Panc1 (cell line): ENCODE results near the gene ARID5A. TPM values are rescaled to one million over a fixed set of nuclear protein-coding genes. Genes with fewer than 3 reads are reported as not detected.

ENCODE experiments used
- ATAC-seq: fragments of 200-7000 bp; cut with Tn5 transposase; 2 replicates; pipeline ENCODE4 v1.9.1; 2020; ENCODE audit warnings: mild to moderate bottlenecking, moderate library complexity
- BruUV-seq: library from RNA; stranded (reverse); fragments of 400-500 nt; replicated peaks from 2 replicates; lab custom pipeline; 2021; lab: Mats Ljungman, UMichigan
- CTCF ChIA-PET: fragments of 300-600 bp; sonication (Branson Sonifier 250); formaldehyde crosslinking; loops from one replicate; lab custom pipeline; 2022; ENCODE audit warnings: antibody characterized with exemption; lab: Charles Lee
- POLR2A ChIA-PET: fragments of 300-600 bp; sonication (Branson Sonifier 250); formaldehyde crosslinking; loops from one replicate; lab custom pipeline; 2022; ENCODE audit warnings: antibody characterized with exemption; lab: Charles Lee
- DNase-seq: peaks from one replicate; pipeline ENCODE4 v3.0.0-alpha.2; 2010; ENCODE audit warnings: low read depth, low spot score
- H3K27ac ChIP-seq: 2 replicates; pipeline ENCODE4 v1.5.1; 2011; ENCODE audit warnings: mild to moderate bottlenecking, low read length, inconsistent platforms
- H3K27me3 ChIP-seq: fragments of 200-500 bp; sonication (Bioruptor generic); 2 replicates; pipeline ENCODE4 v1.6.0; 2014; ENCODE audit warnings: low read length, inconsistent platforms; ENCODE audit not compliant: control insufficient read depth, insufficient read depth
- H3K36me3 ChIP-seq: fragments of 200-500 bp; sonication (Bioruptor generic); 2 replicates; pipeline ENCODE4 v1.5.1; 2014; ENCODE audit warnings: inconsistent platforms, mild to moderate bottlenecking, low read length, moderate library complexity; ENCODE audit not compliant: control insufficient read depth, insufficient read depth
- H3K4me1 ChIP-seq: 2 replicates; pipeline ENCODE4 v1.5.1; 2011; ENCODE audit warnings: inconsistent platforms, mild to moderate bottlenecking, low read length, moderate library complexity; ENCODE audit not compliant: control insufficient read depth, insufficient read depth
- H3K4me3 ChIP-seq, 2 experiments: 2 replicates each; pipeline ENCODE4 v1.5.1; 2011 to 2012; ENCODE audit warnings: low read depth in 2 of 2, low read length in 2 of 2, mild to moderate bottlenecking in 2 of 2, inconsistent platforms in 1 of 2, moderate library complexity in 1 of 2
- H3K9me3 ChIP-seq: fragments of 200-500 bp; sonication (Bioruptor generic); 2 replicates; pipeline ENCODE4 v1.5.1; 2014; ENCODE audit warnings: low read depth, mild to moderate bottlenecking, inconsistent platforms, low read length, moderate library complexity; ENCODE audit not compliant: control insufficient read depth, insufficient read depth
- POLR2AphosphoS5 ChIP-seq: IDR thresholded peaks from 2 replicates; pipeline ENCODE4 v1.6.1; 2012; ENCODE audit warnings: mild to moderate bottlenecking, low read depth, low read length, moderate library complexity
- SIN3A ChIP-seq: IDR thresholded peaks from 2 replicates; pipeline ENCODE4 v1.6.1; 2012; ENCODE audit warnings: low read depth, mild to moderate bottlenecking, low read length, moderate library complexity, borderline replicate concordance; ENCODE audit not compliant: insufficient read depth
- TCF7L2 ChIP-seq: IDR thresholded peaks from 2 replicates; pipeline ENCODE4 v1.6.1; 2011; ENCODE audit warnings: mild to moderate bottlenecking, low read depth, low read length, inconsistent platforms
- in situ Hi-C: cut with HindIII; loops from 2 replicates; pipeline ENCODE4 v1.10.0; 2016; ENCODE audit warnings: low sequenced_read_pairs, low pct_unique_long_range_greater_than_20kb
- intact Hi-C: fragments of 100-400 bp; cut with micrococcal nuclease; formaldehyde crosslinking; loops from one replicate; pipeline ENCODE4 v1.10.0; 2022; ENCODE audit not compliant: unreplicated experiment
- total RNA-seq: library from RNA; stranded (reverse); gene quantifications from one replicate; pipeline ENCODE4 v1.2.1, GENCODE V29; 2021; ENCODE audit not compliant: unreplicated experiment
- TF ChIP-seq, protein P1 (sequence below): fragments of 450-650 bp; IDR thresholded peaks from 2 replicates; pipeline ENCODE4 v1.5.1; 2017; ENCODE audit warnings: mild to moderate bottlenecking
- TF ChIP-seq, protein P2 (sequence below), 2 experiments: IDR thresholded peaks; 2 replicates each; pipeline ENCODE4 v1.6.1; 2011 to 2012; ENCODE audit warnings: low read depth in 2 of 2, control low read depth in 1 of 2, low read length in 1 of 2, mild to moderate bottlenecking in 1 of 2, moderate library complexity in 1 of 2; ENCODE audit not compliant: insufficient read depth in 1 of 2

Gene ARID5A
- total RNA-seq, 1 experiment from 2014 or later = 19.3 TPM

DNA sequence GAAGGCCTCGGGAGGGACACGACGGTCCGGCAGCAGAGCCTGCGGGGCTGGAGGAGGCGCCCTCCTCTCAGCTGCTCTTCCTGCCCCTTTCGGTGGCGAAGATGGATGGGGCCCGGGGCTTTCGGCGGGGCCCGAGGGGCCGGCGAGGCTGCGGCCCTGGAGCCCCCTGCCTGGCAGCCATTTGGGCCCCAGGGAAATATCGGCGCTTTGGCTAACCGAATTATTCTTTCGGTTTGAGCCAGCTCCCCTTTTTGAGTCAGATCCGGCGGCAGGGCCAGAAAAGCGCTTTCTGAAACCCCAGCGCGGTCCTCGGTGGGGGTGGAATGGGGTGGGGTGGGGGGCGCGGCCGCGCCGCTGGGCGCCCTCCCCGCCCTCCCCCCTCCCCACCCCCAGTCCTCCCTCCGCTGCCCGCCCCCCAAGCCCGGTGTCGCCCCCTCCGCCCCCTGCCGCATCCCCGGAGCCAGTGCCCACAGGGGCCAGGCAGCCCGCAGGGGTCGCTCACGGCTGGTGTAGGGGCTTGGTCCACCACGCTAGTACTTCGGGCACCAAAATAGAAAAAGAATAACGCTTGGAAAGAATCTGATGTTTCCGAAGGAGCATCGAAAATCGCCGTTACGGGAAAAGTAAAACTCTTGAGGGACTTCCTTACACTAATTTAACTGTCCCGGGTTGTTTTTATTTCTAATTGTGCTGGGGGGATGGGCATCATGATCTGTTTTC, 9.1 kb upstream of the ARID5A start:
- H3K4me1 ChIP-seq = peaks cover 29% of the 10 kb centered on the region
- H3K27ac ChIP-seq = no peak overlapping the region; the same call in 1 of the 2 replicates
- intact Hi-C loops (no loop called here), in situ Hi-C loops (no loop called here)
- ATAC-seq (no peak), DNase-seq (no peak)
- no peaks in the 10 kb centered on the region for H3K9me3 ChIP-seq
- H3K4me3 ChIP-seq = peak overlapping the region; percentile 9 to 34; a peak in 1 of 4 replicates
- ChIA-PET POLR2A (interaction anchor here (0.6 kb wide), 1 partner anchor 197 kb away, joined by 9 read pairs; no protein-coding TSS in a partner anchor), CTCF (interaction anchor here (0.7 kb wide), 2 partner anchors 326 to 505 kb away, joined by 3 to 6 read pairs; no protein-coding TSS in a partner anchor)
- TF ChIP-seq, protein P1, sequence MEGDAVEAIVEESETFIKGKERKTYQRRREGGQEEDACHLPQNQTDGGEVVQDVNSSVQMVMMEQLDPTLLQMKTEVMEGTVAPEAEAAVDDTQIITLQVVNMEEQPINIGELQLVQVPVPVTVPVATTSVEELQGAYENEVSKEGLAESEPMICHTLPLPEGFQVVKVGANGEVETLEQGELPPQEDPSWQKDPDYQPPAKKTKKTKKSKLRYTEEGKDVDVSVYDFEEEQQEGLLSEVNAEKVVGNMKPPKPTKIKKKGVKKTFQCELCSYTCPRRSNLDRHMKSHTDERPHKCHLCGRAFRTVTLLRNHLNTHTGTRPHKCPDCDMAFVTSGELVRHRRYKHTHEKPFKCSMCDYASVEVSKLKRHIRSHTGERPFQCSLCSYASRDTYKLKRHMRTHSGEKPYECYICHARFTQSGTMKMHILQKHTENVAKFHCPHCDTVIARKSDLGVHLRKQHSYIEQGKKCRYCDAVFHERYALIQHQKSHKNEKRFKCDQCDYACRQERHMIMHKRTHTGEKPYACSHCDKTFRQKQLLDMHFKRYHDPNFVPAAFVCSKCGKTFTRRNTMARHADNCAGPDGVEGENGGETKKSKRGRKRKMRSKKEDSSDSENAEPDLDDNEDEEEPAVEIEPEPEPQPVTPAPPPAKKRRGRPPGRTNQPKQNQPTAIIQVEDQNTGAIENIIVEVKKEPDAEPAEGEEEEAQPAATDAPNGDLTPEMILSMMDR = no peak
- TF ChIP-seq, protein P2, sequence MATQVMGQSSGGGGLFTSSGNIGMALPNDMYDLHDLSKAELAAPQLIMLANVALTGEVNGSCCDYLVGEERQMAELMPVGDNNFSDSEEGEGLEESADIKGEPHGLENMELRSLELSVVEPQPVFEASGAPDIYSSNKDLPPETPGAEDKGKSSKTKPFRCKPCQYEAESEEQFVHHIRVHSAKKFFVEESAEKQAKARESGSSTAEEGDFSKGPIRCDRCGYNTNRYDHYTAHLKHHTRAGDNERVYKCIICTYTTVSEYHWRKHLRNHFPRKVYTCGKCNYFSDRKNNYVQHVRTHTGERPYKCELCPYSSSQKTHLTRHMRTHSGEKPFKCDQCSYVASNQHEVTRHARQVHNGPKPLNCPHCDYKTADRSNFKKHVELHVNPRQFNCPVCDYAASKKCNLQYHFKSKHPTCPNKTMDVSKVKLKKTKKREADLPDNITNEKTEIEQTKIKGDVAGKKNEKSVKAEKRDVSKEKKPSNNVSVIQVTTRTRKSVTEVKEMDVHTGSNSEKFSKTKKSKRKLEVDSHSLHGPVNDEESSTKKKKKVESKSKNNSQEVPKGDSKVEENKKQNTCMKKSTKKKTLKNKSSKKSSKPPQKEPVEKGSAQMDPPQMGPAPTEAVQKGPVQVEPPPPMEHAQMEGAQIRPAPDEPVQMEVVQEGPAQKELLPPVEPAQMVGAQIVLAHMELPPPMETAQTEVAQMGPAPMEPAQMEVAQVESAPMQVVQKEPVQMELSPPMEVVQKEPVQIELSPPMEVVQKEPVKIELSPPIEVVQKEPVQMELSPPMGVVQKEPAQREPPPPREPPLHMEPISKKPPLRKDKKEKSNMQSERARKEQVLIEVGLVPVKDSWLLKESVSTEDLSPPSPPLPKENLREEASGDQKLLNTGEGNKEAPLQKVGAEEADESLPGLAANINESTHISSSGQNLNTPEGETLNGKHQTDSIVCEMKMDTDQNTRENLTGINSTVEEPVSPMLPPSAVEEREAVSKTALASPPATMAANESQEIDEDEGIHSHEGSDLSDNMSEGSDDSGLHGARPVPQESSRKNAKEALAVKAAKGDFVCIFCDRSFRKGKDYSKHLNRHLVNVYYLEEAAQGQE (IDR thresholded peaks at IDR 0.05; ENCODE audit: insufficient read depth in 1 of 2, low read depth in 2 of 2, low read length in 1 of 2) = no peak
- TF ChIP-seq SIN3A (no peak), TCF7L2 (no peak), POLR2AphosphoS5 (no peak)
- H3K36me3 ChIP-seq = no peaks in the 10 kb centered on the region
- no TSS peak for BruUV-seq
- no peaks in the 10 kb centered on the region for H3K27me3 ChIP-seq

DNA sequence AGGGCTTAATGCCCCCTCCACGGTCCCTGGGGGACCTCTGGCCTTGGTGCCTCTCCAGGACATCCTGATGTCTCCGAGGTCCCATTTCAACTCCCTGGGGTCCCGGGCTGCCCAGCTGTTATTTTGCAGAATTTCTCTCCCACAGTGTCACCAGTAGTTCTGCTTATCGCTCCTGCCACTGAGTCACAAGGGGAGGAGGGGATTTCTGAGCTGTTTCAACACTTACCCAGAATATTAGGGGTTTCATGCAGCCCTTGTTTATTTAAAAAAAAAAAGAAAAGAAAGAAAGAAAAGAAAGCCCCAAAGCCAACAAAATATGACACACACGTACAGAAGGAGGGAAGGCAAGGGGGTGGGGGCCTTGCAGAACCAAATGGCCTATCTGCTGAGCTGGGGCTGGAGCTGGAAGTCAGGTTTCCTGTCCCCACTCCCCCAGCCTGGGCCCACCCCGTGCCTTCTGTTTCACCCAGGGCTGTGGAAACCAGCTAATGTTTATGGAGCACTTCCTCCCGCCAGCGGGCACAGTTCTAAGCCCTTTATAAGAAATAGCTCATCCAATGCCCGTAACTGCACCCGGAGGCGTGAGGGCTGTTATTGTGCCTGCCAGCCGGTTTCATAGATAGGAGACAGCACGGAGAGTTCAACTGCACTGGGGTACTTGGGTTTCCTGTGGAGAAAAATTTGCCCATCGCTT, 8.4 kb upstream of the ARID5A start:
- H3K4me3 ChIP-seq = no peak overlapping the region
- in situ Hi-C loops (no loop called here), intact Hi-C loops (no loop called here)
- H3K36me3 ChIP-seq = no peaks in the 10 kb centered on the region
- BruUV-seq = no TSS peak
- peaks cover 34% of the 10 kb centered on the region for H3K4me1 ChIP-seq
- H3K9me3 ChIP-seq = no peaks in the 10 kb centered on the region
- no peak overlapping the region; the same call in 1 of the 2 replicates for H3K27ac ChIP-seq
- H3K27me3 ChIP-seq = no peaks in the 10 kb centered on the region
- ChIA-PET CTCF (interaction anchor here (0.6 kb wide), 1 partner anchor 104 kb away, joined by 4 read pairs; no protein-coding TSS in a partner anchor), POLR2A (no interaction called here)
- no peak for DNase-seq
- no peak for ATAC-seq
- TF ChIP-seq, protein P2 (IDR thresholded peaks at IDR 0.05; ENCODE audit: insufficient read depth in 1 of 2, low read depth in 2 of 2, low read length in 1 of 2) = no peak
- TF ChIP-seq, protein P1 = no peak
- TF ChIP-seq TCF7L2 (no peak), SIN3A (no peak), POLR2AphosphoS5 (no peak)
